GM12878 (cell line): ENCODE results near the gene KCNS3. TPM values are rescaled to one million over a fixed set of nuclear protein-coding genes. Genes with fewer than 3 reads are reported as not detected.

Source experiments
- ATAC-seq: fragments of 200-7000 bp; cut with Tn5 transposase; 3 replicates; pipeline ENCODE4 v1.9.1; 2020; ENCODE audit warnings: mild to moderate bottlenecking, moderate library complexity
- BruUV-seq: library from RNA; stranded (reverse); fragments of 400-500 nt; replicated peaks from 2 replicates; lab custom pipeline; 2021; lab: Mats Ljungman, UMichigan
- CTCF ChIA-PET: fragments of 300-600 bp; sonication (Branson Sonifier 250); formaldehyde crosslinking; extraction: SDS; loops from one replicate; lab custom pipeline; 2021; ENCODE audit warnings: inconsistent platforms; lab: Yijun Ruan, JAX
- POLR2A ChIA-PET: fragments of 350-600 bp; formaldehyde crosslinking; extraction: SDS; loops from one replicate; lab custom pipeline; 2021; ENCODE audit warnings: inconsistent platforms; lab: Charles Lee
- RAD21 ChIA-PET: fragments of 300-600 bp; sonication (Branson Sonifier 250); formaldehyde crosslinking; loops from one replicate; lab custom pipeline; 2023; ENCODE audit warnings: antibody characterized with exemption; ENCODE audit not compliant: unreplicated experiment; lab: Charles Lee
- SMC1A ChIA-PET: fragments of 300-600 bp; sonication (Branson Sonifier 250); formaldehyde crosslinking; loops from one replicate; lab custom pipeline; 2023; ENCODE audit not compliant: unreplicated experiment, uncharacterized antibody; lab: Charles Lee
- DNase-seq: peaks from one replicate; pipeline ENCODE4 v3.0.0-alpha.2; 2011; ENCODE audit warnings: low read depth, low spot score
- FAIRE-seq: peaks from 3 replicates; lab custom pipeline; 2011; peaks lifted over from hg19 to GRCh38; lab: Jason Lieb, UNC
- H2AFZ ChIP-seq: 2 replicates; pipeline ENCODE4 v1.6.0; 2011; ENCODE audit warnings: low read depth, low read length, control low read depth; ENCODE audit not compliant: control insufficient read depth
- H3K27ac ChIP-seq: 2 replicates; pipeline ENCODE4 v1.5.1; 2011; ENCODE audit warnings: control low read depth; ENCODE audit not compliant: control insufficient read depth, insufficient read depth
- H3K27me3 ChIP-seq, 2 experiments: replicated peaks in 1 of 2; 2 replicates each; pipeline versions ENCODE4 v1.6.0 to v1.6.1; 2011; ENCODE audit warnings: low read length in 1 of 2; ENCODE audit not compliant: control insufficient read depth in 2 of 2, insufficient read depth in 2 of 2
- H3K36me3 ChIP-seq, 2 experiments: 2 replicates each; pipeline ENCODE4 v1.5.1; 2011; ENCODE audit warnings: low read length in 1 of 2; ENCODE audit not compliant: control insufficient read depth in 2 of 2, insufficient read depth in 2 of 2
- H3K4me1 ChIP-seq: 2 replicates; pipeline ENCODE4 v1.6.1; 2011; ENCODE audit warnings: mild to moderate bottlenecking, low read length, moderate library complexity, mixed read lengths; ENCODE audit not compliant: control insufficient read depth, insufficient read depth
- H3K4me2 ChIP-seq: 2 replicates; pipeline ENCODE4 v1.6.0; 2011; ENCODE audit warnings: control low read depth; ENCODE audit not compliant: control insufficient read depth, insufficient read depth
- H3K4me3 ChIP-seq: fragments of 200-600 bp; sonication (generic); 2 replicates; pipeline ENCODE4 v1.5.1; 2016
- H3K79me2 ChIP-seq: 2 replicates; pipeline ENCODE4 v1.6.0; 2011; ENCODE audit warnings: low read length; ENCODE audit not compliant: control insufficient read depth, insufficient read depth
- H3K9ac ChIP-seq: 2 replicates; pipeline ENCODE4 v1.8.0; 2011; ENCODE audit warnings: low read length, control low read depth, mixed read lengths; ENCODE audit not compliant: control insufficient read depth, insufficient read depth
- H3K9me3 ChIP-seq: replicated peaks from 3 replicates; pipeline ENCODE4 v1.5.1; 2011; ENCODE audit warnings: mild to moderate bottlenecking, low read length; ENCODE audit not compliant: control insufficient read depth, insufficient read depth
- H4K20me1 ChIP-seq: 2 replicates; pipeline ENCODE4 v1.6.0; 2011; ENCODE audit not compliant: control insufficient read depth, insufficient read depth
- CHD1 ChIP-seq: IDR thresholded peaks from 2 replicates; pipeline ENCODE4 v1.6.1; 2012; ENCODE audit warnings: low read depth, low read length, improper control_type of control experiment
- FOXK2 ChIP-seq: fragments of 450-650 bp; IDR thresholded peaks from 2 replicates; pipeline ENCODE4 v1.6.1; 2017; ENCODE audit warnings: mild to moderate bottlenecking, moderate library complexity
- JUNB ChIP-seq: IDR thresholded peaks from 2 replicates; pipeline ENCODE4 v1.6.1; 2016; ENCODE audit warnings: antibody characterized with exemption, mild to moderate bottlenecking
- LARP7 ChIP-seq: fragments of 450-650 bp; IDR thresholded peaks from 2 replicates; pipeline ENCODE4 v1.6.1; 2017; ENCODE audit warnings: mild to moderate bottlenecking
- MTA3 ChIP-seq: IDR thresholded peaks from 2 replicates; pipeline ENCODE4 v1.6.1; 2012; ENCODE audit warnings: low read length, inconsistent platforms, borderline replicate concordance
- NR2C1 ChIP-seq: fragments of 450-650 bp; IDR thresholded peaks from 2 replicates; pipeline ENCODE4 v1.6.1; 2017; ENCODE audit warnings: antibody characterized with exemption, mild to moderate bottlenecking, moderate library complexity
- POU2F2 ChIP-seq: IDR thresholded peaks from 3 replicates; pipeline ENCODE4 v1.6.1; 2011; ENCODE audit warnings: low read depth, mild to moderate bottlenecking, low read length, borderline replicate concordance
- RAD51 ChIP-seq: fragments of 450-650 bp; IDR thresholded peaks from 2 replicates; pipeline ENCODE4 v1.6.1; 2016; ENCODE audit warnings: moderate library complexity, mild to moderate bottlenecking, inconsistent platforms
- TAF1 ChIP-seq: IDR thresholded peaks from 2 replicates; pipeline ENCODE4 v1.6.1; 2011; ENCODE audit warnings: mild to moderate bottlenecking, low read depth, low read length, borderline replicate concordance
- ZBED1 ChIP-seq: IDR thresholded peaks from 2 replicates; pipeline ENCODE4 v1.6.1; 2016; ENCODE audit warnings: borderline replicate concordance
- WGBS: methylation state at CpG from one replicate; pipeline ENCODE4 v1.1.6; 2016; ENCODE audit warnings: low lambda C conversion rate; ENCODE audit not compliant: insufficient replicate concordance, insufficient coverage; ENCODE audit errors: missing lambda C conversion rate; 5-methylcytosine and 5-hydroxymethylcytosine counted together
- in situ Hi-C: fragments of 300-500 bp; cut with MboI; formaldehyde crosslinking; loops from 9 replicates; pipeline ENCODE4 v1.14.3; 2018; ENCODE audit warnings: mixed read lengths
- intact Hi-C: fragments of 100-400 bp; cut with micrococcal nuclease; formaldehyde crosslinking; loops from one replicate; pipeline ENCODE4 v1.14.2; 2022; ENCODE audit not compliant: unreplicated experiment
- polyA plus RNA-seq, 11 experiments: library from polyadenylated mRNA; depleted of rRNA in 4 of 11; unstranded in 6 of 11; stranded (reverse) in 5 of 11; fragments of >200 nt; fragmentation: Nextera tagmentation in 4 of 11; fragmentation: Illumina TruSeq in 1 of 11; extraction: Ambion mirVana in 4 of 11; extraction: Trizol in 1 of 11; gene quantifications; 1 replicate in 1 of 11; 2 replicates in 10 of 11; pipeline versions ENCODE4 v1.2.1 to v1.2.3, GENCODE V29; 2011 to 2016; ENCODE audit warnings: inconsistent platforms in 2 of 11, missing spikeins in 2 of 11, low read depth in 1 of 11
- total RNA-seq, 4 experiments: library from RNA; depleted of rRNA in 3 of 4; stranded (reverse); fragments of >200 nt in 3 of 4; fragmentation: Illumina TruSeq in 1 of 4; extraction: Trizol in 1 of 4; gene quantifications; 2 replicates each; pipeline versions ENCODE4 v1.2.1 to v1.2.3, GENCODE V29; 2013 to 2021
- TF ChIP-seq, protein P1 (sequence below): fragments of 450-650 bp; IDR thresholded peaks from 2 replicates; pipeline ENCODE4 v1.6.1; 2017; ENCODE audit warnings: mild to moderate bottlenecking
- TF ChIP-seq, protein P2 (sequence below): fragments of 450-650 bp; IDR thresholded peaks from 2 replicates; pipeline ENCODE4 v1.6.1; 2017; ENCODE audit warnings: mild to moderate bottlenecking, moderate library complexity
- TF ChIP-seq, protein P3 (sequence below): IDR thresholded peaks from 2 replicates; pipeline ENCODE4 v1.6.1; 2011; ENCODE audit warnings: low read depth, mild to moderate bottlenecking, low read length, moderate library complexity, borderline replicate concordance; ENCODE audit errors: extremely low read depth

The KCNS3 gene
- total and polyA plus RNA-seq, 10 of the 15 experiments (the other 5 are each of a cell fraction or from before 2014, with no cell fraction given) = not detected

- intact Hi-C loops (no loop called here), in situ Hi-C loops (no loop called here)
- no peaks in the 10 kb centered on the region for H3K36me3 ChIP-seq
- no peak overlapping the region for H3K27ac ChIP-seq
- no peaks in the 10 kb centered on the region for H3K79me2 ChIP-seq
- RAD21 ChIA-PET = no interaction called here
- SMC1A ChIA-PET = no interaction called here
- 26% methylated on average over 3 of the region's 3 CpGs for WGBS
- H2AFZ ChIP-seq = no peak overlapping the region
- no peak for DNase-seq
- no peak overlapping the region for H3K4me2 ChIP-seq
- H3K9me3 ChIP-seq = no peaks in the 10 kb centered on the region
- no peak for ATAC-seq
- POLR2A ChIA-PET = no interaction called here
- H3K9ac ChIP-seq = no peak overlapping the region
- CTCF ChIA-PET = no interaction called here
- FAIRE-seq = no peak
- TF ChIP-seq CHD1 = no peak
- TF ChIP-seq JUNB = no peak
- TF ChIP-seq RAD51 = peak; percentile 61; the same call in 1 of the 2 replicates
- TF ChIP-seq NR2C1 = no peak
- no peak for TF ChIP-seq POU2F2
- TF ChIP-seq LARP7 = no peak
- TF ChIP-seq TAF1 = no peak
- TF ChIP-seq, all 136 proteins: peak for 1
- Histone ChIP-seq H3K27me3 (peaks cover 0 to 2% of the 10 kb centered on the region in 2 experiments; a peak in 1 of 4 replicates), H4K20me1 (no peaks in the 10 kb centered on the region), H3K4me1 (no peaks in the 10 kb centered on the region), H3K4me3 (no peak overlapping the region)
- BruUV-seq = no TSS peak
These were observed 68.6 kb downstream of the KCNS3 start for GRCh38 chr2:17947113-17947512.

DNA sequence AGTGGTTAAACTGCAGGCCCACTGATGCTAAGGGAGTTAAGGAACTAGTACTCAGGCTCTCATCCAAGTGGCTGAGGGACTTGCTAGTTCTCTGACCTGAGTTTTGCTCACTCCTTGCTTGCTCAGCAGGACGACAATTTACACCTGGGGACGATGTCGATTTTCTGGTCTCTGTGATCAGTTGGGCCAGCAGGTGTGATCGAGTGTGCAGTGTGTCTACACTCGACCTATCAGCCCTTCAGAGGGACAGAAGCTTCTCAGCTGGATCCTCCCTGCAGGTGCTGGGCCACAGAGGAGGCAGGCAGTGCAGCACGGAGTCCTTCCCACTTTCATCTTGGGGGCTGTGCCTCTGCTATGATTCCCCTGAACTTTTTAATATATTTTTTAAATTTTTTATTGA, 71.5 kb downstream of the KCNS3 start:
- ChIA-PET POLR2A (no interaction called here), SMC1A (no interaction called here), RAD21 (no interaction called here), CTCF (no interaction called here)
- H3K27me3 ChIP-seq = no peaks in the 10 kb centered on the region; a peak in 1 of 4 replicates
- H3K4me1 ChIP-seq = no peaks in the 10 kb centered on the region
- H4K20me1 ChIP-seq = no peaks in the 10 kb centered on the region
- H2AFZ ChIP-seq = no peak overlapping the region
- H3K27ac ChIP-seq = no peak overlapping the region
- no TSS peak for BruUV-seq
- H3K36me3 ChIP-seq = no peaks in the 10 kb centered on the region
- intact Hi-C loops = no loop called here
- FAIRE-seq (no peak), ATAC-seq (no peak), DNase-seq (no peak)
- H3K79me2 ChIP-seq = no peaks in the 10 kb centered on the region
- in situ Hi-C loops = no loop called here
- no peak overlapping the region for H3K4me2 ChIP-seq
- H3K9ac ChIP-seq = no peak overlapping the region
- WGBS = 4% methylated on average over 6 of the region's 6 CpGs
- H3K4me3 ChIP-seq = no peak overlapping the region
- H3K9me3 ChIP-seq = no peaks in the 10 kb centered on the region
- TF ChIP-seq, protein P1, sequence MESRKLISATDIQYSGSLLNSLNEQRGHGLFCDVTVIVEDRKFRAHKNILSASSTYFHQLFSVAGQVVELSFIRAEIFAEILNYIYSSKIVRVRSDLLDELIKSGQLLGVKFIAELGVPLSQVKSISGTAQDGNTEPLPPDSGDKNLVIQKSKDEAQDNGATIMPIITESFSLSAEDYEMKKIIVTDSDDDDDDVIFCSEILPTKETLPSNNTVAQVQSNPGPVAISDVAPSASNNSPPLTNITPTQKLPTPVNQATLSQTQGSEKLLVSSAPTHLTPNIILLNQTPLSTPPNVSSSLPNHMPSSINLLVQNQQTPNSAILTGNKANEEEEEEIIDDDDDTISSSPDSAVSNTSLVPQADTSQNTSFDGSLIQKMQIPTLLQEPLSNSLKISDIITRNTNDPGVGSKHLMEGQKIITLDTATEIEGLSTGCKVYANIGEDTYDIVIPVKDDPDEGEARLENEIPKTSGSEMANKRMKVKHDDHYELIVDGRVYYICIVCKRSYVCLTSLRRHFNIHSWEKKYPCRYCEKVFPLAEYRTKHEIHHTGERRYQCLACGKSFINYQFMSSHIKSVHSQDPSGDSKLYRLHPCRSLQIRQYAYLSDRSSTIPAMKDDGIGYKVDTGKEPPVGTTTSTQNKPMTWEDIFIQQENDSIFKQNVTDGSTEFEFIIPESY = no peak
- TF ChIP-seq ZBED1 = no peak
- no peak for TF ChIP-seq FOXK2
- TF ChIP-seq, protein P2, sequence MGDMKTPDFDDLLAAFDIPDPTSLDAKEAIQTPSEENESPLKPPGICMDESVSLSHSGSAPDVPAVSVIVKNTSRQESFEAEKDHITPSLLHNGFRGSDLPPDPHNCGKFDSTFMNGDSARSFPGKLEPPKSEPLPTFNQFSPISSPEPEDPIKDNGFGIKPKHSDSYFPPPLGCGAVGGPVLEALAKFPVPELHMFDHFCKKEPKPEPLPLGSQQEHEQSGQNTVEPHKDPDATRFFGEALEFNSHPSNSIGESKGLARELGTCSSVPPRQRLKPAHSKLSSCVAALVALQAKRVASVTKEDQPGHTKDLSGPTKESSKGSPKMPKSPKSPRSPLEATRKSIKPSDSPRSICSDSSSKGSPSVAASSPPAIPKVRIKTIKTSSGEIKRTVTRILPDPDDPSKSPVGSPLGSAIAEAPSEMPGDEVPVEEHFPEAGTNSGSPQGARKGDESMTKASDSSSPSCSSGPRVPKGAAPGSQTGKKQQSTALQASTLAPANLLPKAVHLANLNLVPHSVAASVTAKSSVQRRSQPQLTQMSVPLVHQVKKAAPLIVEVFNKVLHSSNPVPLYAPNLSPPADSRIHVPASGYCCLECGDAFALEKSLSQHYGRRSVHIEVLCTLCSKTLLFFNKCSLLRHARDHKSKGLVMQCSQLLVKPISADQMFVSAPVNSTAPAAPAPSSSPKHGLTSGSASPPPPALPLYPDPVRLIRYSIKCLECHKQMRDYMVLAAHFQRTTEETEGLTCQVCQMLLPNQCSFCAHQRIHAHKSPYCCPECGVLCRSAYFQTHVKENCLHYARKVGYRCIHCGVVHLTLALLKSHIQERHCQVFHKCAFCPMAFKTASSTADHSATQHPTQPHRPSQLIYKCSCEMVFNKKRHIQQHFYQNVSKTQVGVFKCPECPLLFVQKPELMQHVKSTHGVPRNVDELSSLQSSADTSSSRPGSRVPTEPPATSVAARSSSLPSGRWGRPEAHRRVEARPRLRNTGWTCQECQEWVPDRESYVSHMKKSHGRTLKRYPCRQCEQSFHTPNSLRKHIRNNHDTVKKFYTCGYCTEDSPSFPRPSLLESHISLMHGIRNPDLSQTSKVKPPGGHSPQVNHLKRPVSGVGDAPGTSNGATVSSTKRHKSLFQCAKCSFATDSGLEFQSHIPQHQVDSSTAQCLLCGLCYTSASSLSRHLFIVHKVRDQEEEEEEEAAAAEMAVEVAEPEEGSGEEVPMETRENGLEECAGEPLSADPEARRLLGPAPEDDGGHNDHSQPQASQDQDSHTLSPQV = no peak
- TF ChIP-seq POU2F2 = no peak
- TF ChIP-seq, protein P3, sequence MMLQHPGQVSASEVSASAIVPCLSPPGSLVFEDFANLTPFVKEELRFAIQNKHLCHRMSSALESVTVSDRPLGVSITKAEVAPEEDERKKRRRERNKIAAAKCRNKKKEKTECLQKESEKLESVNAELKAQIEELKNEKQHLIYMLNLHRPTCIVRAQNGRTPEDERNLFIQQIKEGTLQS = no peak
- no peak for TF ChIP-seq MTA3
